Measurements from ENCODE around the gene UGT2B10. TPM values are rescaled to one million over a fixed set of nuclear protein-coding genes. Genes with fewer than 3 reads are reported as not detected.
"Not testable (repeated sequence)": the region's sequence is repeated elsewhere in the genome, so short reads cannot be mapped to it uniquely, and the experiment has no call there.

Gene UGT2B10
- total and polyA plus RNA-seq, 2 of the 8 experiments (the other 6 are each of a cell fraction or from before 2014, with no cell fraction given): not detected

DNA sequence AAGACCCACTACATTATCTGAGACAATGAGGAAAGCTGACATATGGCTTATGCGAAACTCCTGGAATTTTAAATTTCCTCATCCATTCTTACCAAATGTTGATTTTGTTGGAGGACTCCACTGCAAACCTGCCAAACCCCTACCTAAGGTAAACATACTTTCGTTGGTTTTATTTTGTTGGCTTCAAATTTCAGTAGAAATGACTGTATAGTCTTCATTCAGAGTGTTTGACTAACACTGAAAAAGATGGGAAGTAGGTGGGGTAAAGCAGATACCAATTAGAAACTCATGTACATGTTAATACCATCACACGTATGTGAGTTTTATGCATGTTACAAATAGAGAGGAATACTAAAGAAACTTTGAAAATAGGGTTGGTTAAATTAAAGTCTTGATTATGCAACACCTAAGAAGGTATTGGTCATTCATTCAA, 2.3 kb downstream of the UGT2B10 start:
- POLR2A ChIA-PET (ENCODE audit: partially characterized antibody); H2BK20ac ChIP-seq (ENCODE audit: low read length); H3K9me3 ChIP-seq (ENCODE audit: insufficient read depth in 2 of 2, low read depth in 1 of 2, low read length in 1 of 2); H3K14ac ChIP-seq (ENCODE audit: insufficient read length); DNase-seq (ENCODE audit: low read depth in 1 of 2, low spot score in 2 of 2); H3K18ac ChIP-seq (ENCODE audit: extremely low read depth, low read length); H2BK12ac ChIP-seq (ENCODE audit: low read depth, low read length); FAIRE-seq; H4K91ac ChIP-seq (replicated peaks; ENCODE audit: insufficient read length, low read length); H3K79me2 ChIP-seq (ENCODE audit: control insufficient read depth in 1 of 2, insufficient read depth in 2 of 2, low read length in 2 of 2); H3K4ac ChIP-seq (replicated peaks; ENCODE audit: insufficient read length, low read depth, low read length); H3K23me2 ChIP-seq (ENCODE audit: low read depth, low read length); H4K5ac ChIP-seq (ENCODE audit: insufficient read length, low read depth, low read length); H3K27me3 ChIP-seq (replicated peaks in 1 of 4; ENCODE audit: control insufficient read depth in 3 of 4, extremely low read depth in 1 of 4, insufficient read depth in 3 of 4, low read length in 3 of 4); H4K20me1 ChIP-seq (replicated peaks in 1 of 2; ENCODE audit: control insufficient read depth in 1 of 2, insufficient read depth in 2 of 2, low read length in 2 of 2); H3K79me1 ChIP-seq (ENCODE audit: low read depth, low read length); H4K8ac ChIP-seq (ENCODE audit: extremely low read depth, insufficient read depth, low read length); H2BK15ac ChIP-seq (ENCODE audit: low read length); H3K36me3 ChIP-seq (ENCODE audit: control insufficient read depth in 2 of 4, insufficient read depth in 4 of 4, low read length in 3 of 4); H3K4me1 ChIP-seq (replicated peaks in 1 of 4; ENCODE audit: control insufficient read depth in 3 of 4, insufficient read depth in 4 of 4, low read length in 3 of 4); H3K23ac ChIP-seq (ENCODE audit: insufficient read length); H3K27ac ChIP-seq (ENCODE audit: low read depth, low read length); H2AK5ac ChIP-seq (ENCODE audit: low read depth, low read length); H2BK5ac ChIP-seq (ENCODE audit: low read depth, low read length); H3K56ac ChIP-seq (replicated peaks; ENCODE audit: insufficient read length, low read depth, low read length); H2BK120ac ChIP-seq (replicated peaks; ENCODE audit: low read depth, low read length); H3K9ac ChIP-seq (replicated peaks in 1 of 4; ENCODE audit: extremely low read depth in 1 of 4, low read depth in 3 of 4, low read length in 3 of 4); H3K4me2 ChIP-seq (ENCODE audit: insufficient read depth in 1 of 2, low read depth in 2 of 2, low read length in 2 of 2); H3K4me3 ChIP-seq (ENCODE audit: extremely low read depth in 1 of 4, insufficient read depth in 2 of 4, low read depth in 3 of 4, low read length in 4 of 4); H2AFZ ChIP-seq (ENCODE audit: low read length): not testable (repeated sequence)
- CTCF ChIA-PET (ENCODE audit: partially characterized antibody): interaction anchor here (0.8 kb wide), 1 partner anchor 57 kb away, joined by 3 read pairs; no protein-coding TSS in a partner anchor
- WGBS, 2 experiments (ENCODE audit: extremely low coverage in 1 of 2, insufficient coverage in 1 of 2, insufficient read length in 1 of 2, insufficient replicate concordance in 2 of 2, low coverage in 1 of 2, low lambda C conversion rate in 2 of 2, missing lambda C conversion rate in 1 of 2): 70% methylated on average over 3 of the region's 3 CpGs; no CpG with 5 or more reads in 1 of the 2 experiments

All from H1 (cell line).